ENCODE measurements around the gene ZNF853. TPM values are rescaled to one million over a fixed set of nuclear protein-coding genes. Genes with fewer than 3 reads are reported as not detected.

The ZNF853 gene
- polyA plus RNA-seq, 1 of the 3 experiments (the other 2 are of a cell fraction), result 15.9 TPM

- WGBS (ENCODE audit: low lambda C conversion rate), result 95% methylated on average over 17 of the region's 17 CpGs
- ChIA-PET CTCF (interaction anchor here (0.7 to 2.8 kb wide), 2 partner anchors 11 to 57 kb away, joined by 3 to 12 read pairs; no protein-coding TSS in a partner anchor), POLR2A (no interaction called here)
- no peak overlapping the region for H2AFZ ChIP-seq (ENCODE audit: low read depth)
- peaks cover 46 to 87% of the 10 kb centered on the region in 2 experiments for H3K36me3 ChIP-seq (replicated peaks in 1 of 2; ENCODE audit: control insufficient read depth in 1 of 2, insufficient read depth in 2 of 2, low read length in 1 of 2)
- peaks cover 20% of the 10 kb centered on the region; the same call in 1 of the 2 replicates for H4K20me1 ChIP-seq (ENCODE audit: insufficient read depth)
- no peaks in the 10 kb centered on the region for H3F3A ChIP-seq (replicated peaks; ENCODE audit: insufficient read depth)
- H3K4me3 ChIP-seq (ENCODE audit: low read depth in 2 of 2, low read length in 1 of 2), result no peak overlapping the region
- H3K4me2 ChIP-seq, result no peak overlapping the region
- no peaks in the 10 kb centered on the region for H3K9me2 ChIP-seq
- TF ChIP-seq POLR2AphosphoS5 (IDR thresholded peaks at IDR 0.05; ENCODE audit: low read depth, low read length) (no peak), MXI1 (IDR thresholded peaks at IDR 0.05; ENCODE audit: low read depth, low read length) (no peak), ELF1 (IDR thresholded peaks at IDR 0.05) (no peak), CHD2 (IDR thresholded peaks at IDR 0.05; ENCODE audit: low read length, partially characterized antibody) (no peak), FOSL2 (IDR thresholded peaks at IDR 0.05; ENCODE audit: borderline replicate concordance, low read depth) (no peak), RXRA (IDR thresholded peaks at IDR 0.05; ENCODE audit: borderline replicate concordance, low read depth) (no peak), CTCF (IDR thresholded peaks at IDR 0.05) (no peak), SIN3A (IDR thresholded peaks at IDR 0.05; ENCODE audit: borderline replicate concordance, low read depth, low read length) (no peak), SMC3 (IDR thresholded peaks at IDR 0.05; ENCODE audit: low read depth, low read length) (no peak), EZH2phosphoT487 (IDR thresholded peaks at IDR 0.05; ENCODE audit: borderline replicate concordance, low read depth) (no peak), RCOR1 (IDR thresholded peaks at IDR 0.05; ENCODE audit: low read length) (no peak), RFX5 (IDR thresholded peaks at IDR 0.05; ENCODE audit: low read length) (no peak)
- H3K4me1 ChIP-seq (ENCODE audit: control insufficient read depth in 1 of 2, insufficient read depth in 2 of 2, low read depth in 1 of 2, low read length in 1 of 2), result no peaks in the 10 kb centered on the region
- no peak overlapping the region for H3K9ac ChIP-seq
- H3K9me3 ChIP-seq, result no peaks in the 10 kb centered on the region
- no peak overlapping the region for H3K27ac ChIP-seq (ENCODE audit: low read depth in 2 of 2, low read length in 1 of 2)
- no peaks in the 10 kb centered on the region for H3K27me3 ChIP-seq (ENCODE audit: insufficient read depth)
- peak; percentile 37 for DNase-seq
- H3K79me2 ChIP-seq (ENCODE audit: insufficient read depth), result peaks cover 8% of the 10 kb centered on the region; the same call in 1 of the 2 replicates
Measured at GRCh38 chr7:6648066-6648814, 32.8 kb downstream of the ZNF853 start.

- H3K4me2 ChIP-seq, result no peak overlapping the region
- no peaks in the 10 kb centered on the region for H3K9me2 ChIP-seq
- no peaks in the 10 kb centered on the region for H3K4me1 ChIP-seq (ENCODE audit: control insufficient read depth in 1 of 2, insufficient read depth in 2 of 2, low read depth in 1 of 2, low read length in 1 of 2)
- no peak overlapping the region for H3K27ac ChIP-seq (ENCODE audit: low read depth in 2 of 2, low read length in 1 of 2)
- peaks cover 20% of the 10 kb centered on the region; the same call in 1 of the 2 replicates for H4K20me1 ChIP-seq (ENCODE audit: insufficient read depth)
- CTCF ChIA-PET, result interaction anchor here (0.7 to 2.8 kb wide), 2 partner anchors 10 to 57 kb away, joined by 3 to 12 read pairs; no protein-coding TSS in a partner anchor
- no peak overlapping the region for H3K4me3 ChIP-seq (ENCODE audit: low read depth in 2 of 2, low read length in 1 of 2)
- peak; percentile 29 for DNase-seq
- no peaks in the 10 kb centered on the region for H3F3A ChIP-seq (replicated peaks; ENCODE audit: insufficient read depth)
- H3K79me2 ChIP-seq (ENCODE audit: insufficient read depth), result peaks cover 8% of the 10 kb centered on the region; the same call in 1 of the 2 replicates
- H3K27me3 ChIP-seq (ENCODE audit: insufficient read depth), result no peaks in the 10 kb centered on the region
- no peak overlapping the region for H3K9ac ChIP-seq
- WGBS (ENCODE audit: low lambda C conversion rate), result 93% methylated on average over 2 of the region's 5 CpGs
- POLR2A ChIA-PET, result no interaction called here
- H2AFZ ChIP-seq (ENCODE audit: low read depth), result no peak overlapping the region
- peaks cover 46 to 84% of the 10 kb centered on the region in 2 experiments for H3K36me3 ChIP-seq (replicated peaks in 1 of 2; ENCODE audit: control insufficient read depth in 1 of 2, insufficient read depth in 2 of 2, low read length in 1 of 2)
- H3K9me3 ChIP-seq, result no peaks in the 10 kb centered on the region
- TF ChIP-seq REST (IDR thresholded peaks at IDR 0.05; ENCODE audit: low read depth, low read length) (no peak), EP300 (IDR thresholded peaks at IDR 0.05; ENCODE audit: borderline replicate concordance in 1 of 2, low read depth in 1 of 2, low read length in 1 of 2) (no peak), GABPA (IDR thresholded peaks at IDR 0.05; ENCODE audit: low read depth) (no peak), GATA2 (CRISPR knock-in tag; IDR thresholded peaks at IDR 0.05) (no peak), MAX (IDR thresholded peaks at IDR 0.05; ENCODE audit: low read depth) (no peak), ZBTB33 (IDR thresholded peaks at IDR 0.05; ENCODE audit: borderline replicate concordance, low read depth) (no peak), FOXM1 (IDR thresholded peaks at IDR 0.05; ENCODE audit: low read depth) (no peak), MEF2A (IDR thresholded peaks at IDR 0.05; ENCODE audit: borderline replicate concordance, low read depth) (no peak), NRF1 (IDR thresholded peaks at IDR 0.05; ENCODE audit: low read depth, low read length) (no peak), TCF12 (IDR thresholded peaks at IDR 0.05) (no peak)
Measured at GRCh38 chr7:6648815-6649104, 33.4 kb downstream of the ZNF853 start.
